Measurements from ENCODE around the gene ENPP6. TPM values are rescaled to one million over a fixed set of nuclear protein-coding genes. Genes with fewer than 3 reads are reported as not detected.

The ENPP6 gene
- not detected in 2 replicates for total RNA-seq

GRCh38 chr4:184217634-184218033, at the start of gene ENPP6:
TSS of gene ENPP6 (minus strand) at chr4:184217873. CDS start at chr4:184217819, 54 bp downstream.

